Pancreas (tissue), 10 donors: ENCODE results near the gene NUDT1. TPM values are rescaled to one million over a fixed set of nuclear protein-coding genes. Genes with fewer than 3 reads are reported as not detected.

Experiments
- ATAC-seq, 4 donors: fragments of 200-7000 bp; cut with Tn5 transposase; one replicate each; pipeline versions ENCODE4 v1.8.0 to v1.9.1; 2020; ENCODE audit warnings: mild to moderate bottlenecking in 4 of 4, moderate library complexity in 4 of 4
- DNase-seq, 6 donors: peaks; one replicate each; pipeline ENCODE4 v3.0.0-alpha.2; 2020
- FAIRE-seq: peaks from 2 replicates; lab custom pipeline; 2012; peaks lifted over from hg19 to GRCh38; lab: Jason Lieb, UNC
- H3K27ac ChIP-seq, 4 donors: fragments of 200-600 bp; sonication (generic); 1 replicate in 3 of 4; 2 replicates in 1 of 4; pipeline versions ENCODE4 v1.5.0 to v1.8.0; 2020
- H3K27me3 ChIP-seq, 4 donors: fragments of 200-600 bp; one replicate each; pipeline ENCODE4 v1.8.0; 2021
- H3K36me3 ChIP-seq, 3 donors: fragments of 200-600 bp; sonication (generic) in 1 of 3; one replicate each; pipeline versions ENCODE4 v1.5.0 to v1.8.0; 2020 to 2021
- H3K4me1 ChIP-seq, 3 donors: fragments of 200-600 bp; one replicate each; pipeline ENCODE4 v1.8.0; 2021
- H3K4me3 ChIP-seq, 4 donors: fragments of 200-600 bp; sonication (generic) in 2 of 4; one replicate each; pipeline versions ENCODE4 v1.5.0 to v1.8.0; 2020 to 2021
- H3K9me3 ChIP-seq, 4 donors: fragments of 200-600 bp; one replicate each; pipeline ENCODE4 v1.8.0; 2021
- WGBS, 2 donors: extraction: QIAGEN DNeasy Blood & Tissue Kit; methylation state at CpG; one replicate each; pipeline ENCODE4 v1.1.7; 2013; 5-methylcytosine and 5-hydroxymethylcytosine counted together
- intact Hi-C, 3 donors: fragments of 100-400 bp; cut with DNase I; formaldehyde crosslinking; loops; one replicate each; pipeline versions ENCODE4 v1.11.1 to v1.14.2; 2022
- polyA plus RNA-seq, 2 donors: library from polyadenylated mRNA; stranded (reverse); fragments of 200-250 nt; gene quantifications; one replicate each; pipeline ENCODE4 v1.2.3, GENCODE V29; 2013
- total RNA-seq, 6 donors: library from RNA; stranded (reverse); fragmentation: NEBNext Ultra II Directional in 4 of 6; extraction: Animal tissue kit (Norgen Biotek cat#: 25700) in 4 of 6; gene quantifications; one replicate each; pipeline versions ENCODE4 v1.2.1 to v1.2.4, GENCODE V29; 2021 to 2023
- TF ChIP-seq, protein P1 (sequence below), 4 donors: fragments of 200-600 bp; sonication (generic) in 3 of 4; IDR thresholded peaks; one replicate each; pipeline versions ENCODE4 v1.5.0 to v1.8.0; 2021; ENCODE audit warnings: antibody characterized with exemption in 4 of 4
- donor health status: healthy with polysubstance abuse.
- donor health status: DM: no; HTN: no; CAD: no; lungs with moderate emphysema.
- donor health status: DM: no; HTN: no; CAD: no.
- donor health status: control.
- donor health status: control.
- donor health status: Bipolar disorder and iron deficiency.
- donor health status: DM: yes; HTN: yes; CAD: no.
- donor health status: DM: no; HTN: no; CAD: no.
- donor health status: DM: no; HTN: no; CAD: no.
- donor health status: DM: yes; HTN: yes; CAD: no.

NUDT1 gene
- total and polyA plus RNA-seq, 8 donors, result 2.6 to 7.2 (median 4.6) TPM

DNA sequence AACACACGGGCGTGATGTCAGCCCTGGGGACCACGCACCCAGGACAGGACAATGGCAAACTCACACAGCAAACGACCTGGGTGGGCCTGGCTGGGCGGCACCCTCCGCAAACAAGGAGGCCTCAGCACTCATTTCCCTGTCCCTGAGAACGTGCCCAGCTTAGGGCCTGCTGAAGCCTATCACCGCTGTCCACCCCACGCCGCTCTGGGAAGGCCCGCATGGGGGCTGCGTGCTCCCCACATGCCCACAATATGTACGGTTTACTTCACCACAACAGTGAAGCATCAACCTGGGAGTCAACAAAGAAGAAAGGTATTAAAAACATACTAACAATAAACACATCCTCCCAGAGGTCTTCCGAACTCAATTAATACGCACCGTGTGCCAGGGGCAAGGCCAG lies 21.5 kb upstream of the NUDT1 start:
- no peak overlapping the region for H3K27ac ChIP-seq
- DNase-seq (no peak), FAIRE-seq (no peak), ATAC-seq (no peak)
- H3K4me1 ChIP-seq, result no peaks in the 10 kb centered on the region
- H3K36me3 ChIP-seq, result peaks cover 0 to 9% (median 3%) of the 10 kb centered on the region in 3 donors
- TF ChIP-seq, protein P1, sequence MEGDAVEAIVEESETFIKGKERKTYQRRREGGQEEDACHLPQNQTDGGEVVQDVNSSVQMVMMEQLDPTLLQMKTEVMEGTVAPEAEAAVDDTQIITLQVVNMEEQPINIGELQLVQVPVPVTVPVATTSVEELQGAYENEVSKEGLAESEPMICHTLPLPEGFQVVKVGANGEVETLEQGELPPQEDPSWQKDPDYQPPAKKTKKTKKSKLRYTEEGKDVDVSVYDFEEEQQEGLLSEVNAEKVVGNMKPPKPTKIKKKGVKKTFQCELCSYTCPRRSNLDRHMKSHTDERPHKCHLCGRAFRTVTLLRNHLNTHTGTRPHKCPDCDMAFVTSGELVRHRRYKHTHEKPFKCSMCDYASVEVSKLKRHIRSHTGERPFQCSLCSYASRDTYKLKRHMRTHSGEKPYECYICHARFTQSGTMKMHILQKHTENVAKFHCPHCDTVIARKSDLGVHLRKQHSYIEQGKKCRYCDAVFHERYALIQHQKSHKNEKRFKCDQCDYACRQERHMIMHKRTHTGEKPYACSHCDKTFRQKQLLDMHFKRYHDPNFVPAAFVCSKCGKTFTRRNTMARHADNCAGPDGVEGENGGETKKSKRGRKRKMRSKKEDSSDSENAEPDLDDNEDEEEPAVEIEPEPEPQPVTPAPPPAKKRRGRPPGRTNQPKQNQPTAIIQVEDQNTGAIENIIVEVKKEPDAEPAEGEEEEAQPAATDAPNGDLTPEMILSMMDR (IDR thresholded peaks at IDR 0.05), result no peak
- no peaks in the 10 kb centered on the region for H3K27me3 ChIP-seq
- WGBS, 2 donors, result 94 to 96% methylated on average over 16 of the region's 16 CpGs
- H3K9me3 ChIP-seq, result no peaks in the 10 kb centered on the region
- intact Hi-C loops, result no loop called here
- no peak overlapping the region for H3K4me3 ChIP-seq

DNA sequence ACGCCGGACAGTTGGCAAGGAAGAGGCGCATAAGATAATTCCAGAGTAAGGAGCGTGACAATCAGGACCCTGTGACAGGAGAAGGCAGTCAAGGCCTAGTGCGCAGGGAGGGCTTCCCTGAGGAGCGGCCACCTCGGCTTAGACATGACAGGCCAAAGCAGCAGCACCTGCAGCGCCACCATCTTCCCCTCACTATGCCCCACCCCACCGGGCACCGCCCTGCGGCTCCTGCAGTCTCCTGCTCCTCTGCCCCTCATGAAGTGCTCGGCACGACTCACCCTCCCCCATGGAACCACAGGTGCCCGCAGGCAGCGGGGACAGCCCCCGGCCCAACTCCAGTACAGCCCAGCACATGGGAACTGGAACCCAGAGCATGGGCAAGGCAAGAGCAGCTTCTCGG lies 21.1 kb upstream of the NUDT1 start:
- Histone ChIP-seq H3K27me3 (no peaks in the 10 kb centered on the region), H3K4me3 (no peak overlapping the region), H3K4me1 (no peaks in the 10 kb centered on the region), H3K36me3 (peaks cover 0 to 9% (median 3%) of the 10 kb centered on the region in 3 donors), H3K9me3 (no peaks in the 10 kb centered on the region), H3K27ac (no peak overlapping the region)
- FAIRE-seq (no peak), DNase-seq (peak in 1 of 6 donors; percentile 53), ATAC-seq (no peak)
- TF ChIP-seq, protein P1 (IDR thresholded peaks at IDR 0.05), result no peak
- intact Hi-C loops, result no loop called here
- whole genome bisulfite sequencing, 2 donors, result 94 to 96% methylated on average over 16 of the region's 17 CpGs

DNA sequence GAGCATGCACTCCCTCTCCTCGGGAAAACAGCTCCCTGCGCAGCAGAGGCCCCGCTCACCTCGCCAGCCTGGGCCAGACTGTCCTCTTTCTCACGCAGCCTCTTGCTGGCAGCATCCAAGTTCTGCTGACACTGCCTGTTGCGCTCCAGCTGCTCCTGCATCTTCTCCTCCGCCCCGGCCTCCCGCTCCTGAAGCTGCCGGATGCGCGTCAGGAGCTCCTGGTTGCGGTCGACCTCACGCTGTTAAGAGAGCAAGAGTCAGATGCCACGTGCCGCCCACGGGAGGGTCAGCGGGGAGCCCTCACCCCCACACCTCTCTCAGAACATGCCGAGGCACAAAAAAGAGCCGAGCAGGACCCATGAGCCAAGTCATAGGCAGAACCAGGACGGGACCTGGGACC lies 19.5 kb upstream of the NUDT1 start:
- no peaks in the 10 kb centered on the region for H3K4me1 ChIP-seq
- ATAC-seq, result no peak
- H3K4me3 ChIP-seq, result no peak overlapping the region
- peaks cover 0 to under 1% (median 0%) of the 10 kb centered on the region in 3 donors for H3K36me3 ChIP-seq
- peak in 1 of 6 donors; percentile 49 for DNase-seq
- 93% methylated on average over 21 to 22 of the region's 22 CpGs for WGBS, 2 donors
- FAIRE-seq, result no peak
- TF ChIP-seq, protein P1 (IDR thresholded peaks at IDR 0.05), result no peak
- no peaks in the 10 kb centered on the region for H3K27me3 ChIP-seq
- no peaks in the 10 kb centered on the region for H3K9me3 ChIP-seq
- intact Hi-C loops, result no loop called here
- no peak overlapping the region for H3K27ac ChIP-seq

DNA sequence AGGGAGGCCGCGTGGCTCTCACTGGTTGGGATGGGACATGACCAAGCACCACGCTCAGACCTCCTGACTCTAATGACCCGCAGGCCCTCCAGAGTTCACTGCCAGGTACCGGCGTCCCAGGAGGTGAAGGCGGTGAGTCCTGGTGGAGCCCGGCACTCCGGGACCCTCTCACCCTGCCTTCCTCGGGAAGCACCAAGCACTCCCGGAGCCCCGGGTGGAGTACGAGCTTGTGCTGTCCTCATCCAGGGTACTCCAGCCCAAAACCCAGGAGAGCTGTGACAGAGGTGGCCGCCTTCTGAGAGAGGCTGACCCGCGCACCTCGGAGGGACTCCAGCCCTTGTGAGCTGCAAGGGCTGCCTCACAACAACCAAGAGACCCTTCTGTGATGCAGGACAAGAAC lies 18.7 kb upstream of the NUDT1 start:
- TF ChIP-seq, protein P1 (IDR thresholded peaks at IDR 0.05), result no peak
- Histone ChIP-seq H3K27ac (no peak overlapping the region), H3K36me3 (no peaks in the 10 kb centered on the region), H3K4me1 (no peaks in the 10 kb centered on the region), H3K4me3 (no peak overlapping the region), H3K9me3 (no peaks in the 10 kb centered on the region), H3K27me3 (no peaks in the 10 kb centered on the region)
- 95% methylated on average over 15 to 17 of the region's 17 CpGs for WGBS, 2 donors
- DNase-seq (peak in 1 of 6 donors; percentile 53), ATAC-seq (no peak), FAIRE-seq (no peak)
- intact Hi-C loops, result no loop called here

DNA sequence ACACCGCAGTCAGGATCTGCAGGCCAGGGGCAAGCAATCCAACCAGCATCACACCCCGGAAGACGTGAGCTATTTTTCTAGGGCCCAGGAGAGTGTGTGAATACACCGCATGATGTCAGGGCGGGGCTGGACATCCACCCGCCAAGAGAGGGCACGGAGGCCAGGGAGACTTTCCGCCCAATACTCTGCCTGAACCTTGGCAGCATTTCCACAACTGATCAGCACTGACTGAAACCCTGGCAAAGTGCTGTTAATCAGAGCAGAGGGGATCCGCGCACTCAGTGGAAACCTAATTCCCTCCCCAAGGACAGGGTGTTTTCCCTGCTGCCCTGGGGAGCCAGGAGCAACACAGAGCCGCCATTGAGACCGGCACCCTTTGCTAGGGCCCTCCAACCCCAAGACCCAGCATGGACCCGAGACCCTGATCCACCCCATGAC lies 17.5 kb upstream of the NUDT1 start:
- Histone ChIP-seq H3K4me1 (no peaks in the 10 kb centered on the region), H3K36me3 (no peaks in the 10 kb centered on the region), H3K27me3 (no peaks in the 10 kb centered on the region), H3K27ac (no peak overlapping the region), H3K4me3 (no peak overlapping the region), H3K9me3 (no peaks in the 10 kb centered on the region)
- DNase-seq (no peak), ATAC-seq (peak in 1 of 4 donors; percentile 33), FAIRE-seq (no peak)
- TF ChIP-seq, protein P1 (IDR thresholded peaks at IDR 0.05), result no peak
- 94 to 95% methylated on average over 13 of the region's 13 CpGs for whole genome bisulfite sequencing, 2 donors
- intact Hi-C loops, result no loop called here
